GM18498 (cell line): Measurements from ENCODE around the gene TGM3.

Experiments used
- ATAC-seq: cut with Tn5 transposase; IDR thresholded peaks from one replicate; pipeline ENCODE4 v1.9.1; 2021; ENCODE audit warnings: mild to moderate bottlenecking, moderate library complexity; ENCODE audit not compliant: unreplicated experiment

Gene TGM3

GRCh38 chr20:2305029-2305428 lies 9.2 kb downstream of the TGM3 start:
- no peak for ATAC-seq

GRCh38 chr20:2305479-2305878 lies 9.7 kb downstream of the TGM3 start:
- no peak for ATAC-seq

DNA sequence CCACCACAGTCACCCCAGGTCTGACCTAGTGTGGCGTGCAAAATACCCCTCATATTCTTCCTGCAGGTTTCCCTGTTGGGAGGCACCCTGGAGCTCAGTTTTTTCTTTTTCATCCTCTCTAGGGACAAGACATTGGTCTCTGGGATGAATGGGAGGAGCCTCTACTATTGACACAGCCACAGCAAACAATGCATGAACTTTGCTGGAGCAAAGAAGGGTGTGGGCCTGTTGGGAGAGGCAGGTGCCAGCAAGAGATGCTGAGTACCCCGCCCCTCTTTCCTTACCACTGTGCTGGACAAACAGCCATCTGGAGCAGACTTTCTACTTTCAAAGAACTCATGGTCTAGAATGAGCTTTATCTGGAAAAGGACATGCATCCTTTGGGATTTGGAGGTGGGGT lies 10.1 kb downstream of the TGM3 start:
- ATAC-seq: no peak

- ATAC-seq: no peak
Measured at GRCh38 chr20:2307136-2307535, 11.3 kb downstream of the TGM3 start.

GRCh38 chr20:2311329-2311728 lies 15.5 kb downstream of the TGM3 start:
- no peak for ATAC-seq

- no peak for ATAC-seq
Measured at GRCh38 chr20:2312876-2313275, 17.1 kb downstream of the TGM3 start.

- no peak for ATAC-seq
Measured at GRCh38 chr20:2313316-2313715, 17.5 kb downstream of the TGM3 start.

DNA sequence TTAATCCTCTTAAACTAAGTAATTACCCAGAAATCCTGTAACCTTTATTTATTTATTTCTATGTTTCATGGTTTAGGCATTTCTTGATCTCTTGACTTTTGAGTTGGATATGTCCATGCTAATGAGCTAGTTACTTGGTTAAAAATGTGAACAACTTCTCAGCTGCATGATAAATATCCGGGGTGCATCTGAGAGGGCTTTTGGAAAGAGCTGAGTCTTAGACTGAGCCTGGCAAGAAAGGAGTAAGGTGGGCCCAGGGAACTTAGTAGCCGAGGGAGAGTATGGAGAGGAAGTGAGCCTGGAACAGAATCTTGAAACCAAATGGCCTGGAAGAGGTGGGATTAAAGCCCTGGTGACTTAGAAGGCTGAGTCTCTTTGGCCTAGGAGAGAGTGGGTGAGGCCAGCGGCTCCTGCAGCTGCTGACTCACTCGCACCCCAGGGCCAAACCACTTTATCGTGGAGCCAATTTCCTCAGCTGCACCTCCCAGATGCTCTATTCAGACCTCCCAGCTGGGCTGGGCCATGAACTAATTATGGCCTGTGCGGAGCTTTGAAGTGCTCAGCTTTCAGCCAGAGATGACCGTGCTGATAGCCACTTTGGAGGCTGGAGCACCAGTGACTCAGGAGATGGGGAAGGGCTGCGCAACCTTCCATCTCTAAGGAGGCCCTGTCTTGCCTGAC lies 19.1 kb downstream of the TGM3 start:
- ATAC-seq: no peak

GRCh38 chr20:2315440-2315778 lies 19.6 kb downstream of the TGM3 start:
- ATAC-seq: no peak

GRCh38 chr20:2316847-2317495 lies 21.2 kb downstream of the TGM3 start:
- no peak for ATAC-seq

GRCh38 chr20:2320813-2321658 lies 25.2 kb downstream of the TGM3 start:
- ATAC-seq: no peak

DNA sequence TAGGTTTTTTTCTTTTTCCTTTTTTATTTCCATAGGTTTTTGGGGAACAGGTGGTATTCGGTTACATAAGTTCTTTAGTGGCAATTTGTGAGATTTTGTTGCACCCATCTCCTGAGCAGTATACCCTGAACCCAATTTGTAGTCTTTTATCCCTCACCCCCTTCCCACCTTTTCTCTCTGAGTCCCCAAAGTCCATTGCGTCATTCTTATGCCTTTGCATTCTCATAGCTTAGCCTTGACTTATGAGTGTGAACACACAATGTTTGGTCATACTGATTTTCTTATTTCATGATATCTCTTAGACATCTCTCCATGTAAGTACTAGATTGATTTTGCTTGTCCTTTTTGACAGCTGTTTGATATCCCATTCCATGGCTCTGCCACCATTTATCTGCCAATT lies 27.2 kb downstream of the TGM3 start:
- no peak for ATAC-seq

GRCh38 chr20:2326046-2326445 lies 30.2 kb downstream of the TGM3 start:
- ATAC-seq: no peak

DNA sequence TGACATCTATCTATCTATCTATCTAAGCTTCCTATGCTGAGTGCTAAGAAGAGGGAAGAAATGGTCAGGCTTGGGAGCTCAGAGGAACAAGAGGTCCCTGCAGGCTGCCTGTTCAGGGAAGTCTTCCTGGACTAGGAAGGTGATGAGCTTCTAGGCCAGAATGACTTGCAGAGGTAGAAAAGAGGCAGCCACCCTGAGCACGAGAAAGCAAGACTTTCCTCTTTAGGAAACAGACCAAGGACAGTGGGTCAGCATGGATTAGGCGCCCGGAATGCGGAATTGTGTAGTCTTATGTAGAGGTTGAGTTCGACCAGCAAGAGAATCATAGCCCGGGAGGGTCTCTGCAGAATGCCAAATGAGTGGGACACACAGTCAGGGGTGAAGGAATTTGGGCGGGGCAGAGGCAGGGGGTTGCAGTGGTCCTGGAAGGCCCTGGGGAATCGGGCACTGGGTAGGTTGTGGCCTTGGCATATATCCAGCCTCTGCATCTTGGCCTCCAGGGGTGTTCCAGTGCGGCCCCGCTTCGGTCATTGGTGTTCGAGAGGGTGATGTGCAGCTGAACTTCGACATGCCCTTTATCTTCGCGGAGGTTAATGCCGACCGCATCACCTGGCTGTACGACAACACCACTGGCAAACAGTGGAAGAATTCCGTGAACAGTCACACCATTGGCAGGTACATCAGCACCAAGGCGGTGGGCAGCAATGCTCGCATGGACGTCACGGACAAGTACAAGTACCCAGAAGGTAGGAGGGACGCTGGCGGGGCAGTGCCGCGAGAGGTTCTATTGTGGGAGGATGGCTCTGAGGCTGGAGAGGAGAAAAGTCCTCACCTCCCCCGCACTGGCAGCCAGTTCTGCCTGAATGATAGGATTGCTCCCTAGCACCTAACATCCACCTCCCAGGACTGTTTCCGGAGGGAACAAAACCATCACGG lies 32.1 kb downstream of the TGM3 start:
- ATAC-seq: no peak

DNA sequence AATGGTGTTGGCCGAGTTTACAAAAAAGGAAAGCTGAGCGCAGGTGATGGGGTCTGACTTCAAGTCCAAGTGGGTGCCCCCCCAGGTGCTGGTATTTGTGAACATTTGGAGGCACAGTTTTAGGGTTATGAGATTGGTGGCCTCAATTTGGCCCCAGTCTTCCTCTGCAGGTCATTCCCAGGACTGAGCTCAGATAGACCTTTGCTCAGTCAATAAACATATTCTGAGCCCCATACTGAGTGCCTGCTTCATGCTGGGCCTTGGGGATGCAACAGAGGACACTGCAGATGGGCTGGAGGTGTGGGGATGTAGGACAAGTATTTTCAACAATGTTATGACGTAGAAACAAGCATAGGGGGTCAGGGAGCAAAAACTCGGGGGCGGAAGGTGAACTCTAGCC lies 33.5 kb downstream of the TGM3 start:
- ATAC-seq: no peak

- no peak for ATAC-seq
Measured at GRCh38 chr20:2330090-2330695, 34.4 kb downstream of the TGM3 start.

- no peak for ATAC-seq
Measured at GRCh38 chr20:2331106-2331505, 35.3 kb downstream of the TGM3 start.

GRCh38 chr20:2331901-2332565 lies 36.2 kb downstream of the TGM3 start:
- ATAC-seq: no peak

GRCh38 chr20:2332711-2333110 lies 36.9 kb downstream of the TGM3 start:
- ATAC-seq: no peak

DNA sequence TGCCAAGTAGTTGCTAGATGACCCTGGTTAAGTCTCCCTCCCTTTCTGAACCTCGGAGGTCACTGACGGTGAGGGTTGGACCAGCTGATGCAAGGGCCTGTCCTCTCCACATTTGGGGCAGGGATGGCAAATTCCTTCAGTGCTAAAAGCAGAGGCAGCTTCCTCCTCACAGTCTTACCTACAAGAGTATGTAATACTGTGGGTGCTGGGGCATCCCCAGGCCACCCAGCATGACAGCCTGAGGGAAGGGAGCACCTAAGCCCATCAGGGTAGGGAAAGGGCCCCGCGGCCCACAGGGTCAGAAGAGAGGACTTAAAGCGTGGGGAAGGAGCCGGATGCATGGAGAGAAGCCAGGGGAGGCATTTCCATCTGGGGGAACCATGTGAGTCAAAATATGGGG lies 38.0 kb downstream of the TGM3 start:
- ATAC-seq: no peak
